GM18951 (cell line): ENCODE measurements around the gene CCNH.
A peak's percentile ranks its signal among the peaks of the same experiment; 100 is the strongest.

Experiments
- POLR2A ChIP-seq: IDR thresholded peaks from 4 replicates; pipeline ENCODE4 v1.6.1; 2011; ENCODE audit warnings: mild to moderate bottlenecking; ENCODE audit not compliant: insufficient read length, insufficient read depth; ENCODE audit errors: extremely low read depth
- in situ Hi-C: fragments of 300-500 bp; cut with MboI; formaldehyde crosslinking; loops from one replicate; pipeline ENCODE4 v1.12.0; 2022; ENCODE audit warnings: low sequenced_read_pairs, mixed read lengths, inconsistent platforms; ENCODE audit not compliant: unreplicated experiment

CCNH gene

DNA sequence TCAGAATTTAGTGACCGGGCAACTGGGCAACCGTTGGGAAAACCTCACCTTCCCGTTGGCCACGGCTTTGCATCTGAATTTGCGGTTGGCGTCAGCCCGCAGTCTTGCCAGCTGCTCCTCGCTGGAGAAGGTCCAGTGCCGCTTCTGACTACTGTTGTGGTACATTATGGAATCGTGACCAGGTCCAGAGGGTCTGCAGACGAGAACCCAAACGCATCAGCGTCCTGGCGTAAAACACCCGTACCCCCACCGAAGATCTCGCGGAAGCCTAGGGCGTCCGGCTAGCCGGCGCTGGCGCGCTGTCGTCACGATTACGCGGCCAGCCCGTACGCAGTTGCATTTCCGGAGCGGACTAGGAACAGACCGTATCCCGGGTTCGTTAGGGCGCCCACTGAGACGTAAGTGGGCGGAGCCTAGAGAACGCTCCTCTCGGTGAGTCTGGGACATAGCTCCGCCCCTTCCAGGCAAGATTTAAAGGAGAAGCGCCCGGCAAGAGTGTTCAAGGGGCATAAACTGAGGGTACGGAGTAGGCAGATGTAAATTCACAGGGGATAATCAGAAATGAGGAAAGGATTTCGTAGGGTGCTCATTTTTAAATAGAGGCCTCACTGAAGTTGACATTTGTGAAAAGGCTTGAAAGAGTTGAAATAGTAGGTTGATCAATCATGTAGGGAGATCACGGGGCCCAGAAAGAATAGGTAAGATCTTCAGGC lies at the start of gene CCNH:
Gene CCNH, minus strand, starts transcription at position 301 of the 713 bp plus-strand sequence. Its CDS starts 136 bp downstream, at position 165.
- in situ Hi-C loops, result no loop called here
- peak; percentile 93 for TF ChIP-seq POLR2A

DNA sequence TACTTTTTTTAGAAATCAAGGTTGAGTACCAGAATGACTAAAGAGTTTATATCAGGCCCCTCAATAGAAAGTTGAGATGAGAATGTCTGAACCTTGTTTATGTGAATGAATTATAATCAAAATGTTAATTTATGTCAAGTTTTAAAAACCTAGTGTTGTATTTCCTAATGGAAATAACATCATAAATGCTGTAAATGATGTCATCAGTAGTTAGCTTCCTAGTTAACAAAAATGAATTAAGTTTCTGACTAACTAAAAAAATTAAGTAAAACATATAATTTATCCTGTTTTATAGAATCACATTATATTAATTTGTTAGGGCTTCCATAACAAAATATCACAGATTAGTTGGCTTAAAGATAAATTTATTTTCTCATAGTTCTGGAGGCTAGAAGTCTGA lies 45.0 kb upstream of the CCNH start:
- TF ChIP-seq POLR2A, result no peak
- in situ Hi-C loops, result no loop called here

DNA sequence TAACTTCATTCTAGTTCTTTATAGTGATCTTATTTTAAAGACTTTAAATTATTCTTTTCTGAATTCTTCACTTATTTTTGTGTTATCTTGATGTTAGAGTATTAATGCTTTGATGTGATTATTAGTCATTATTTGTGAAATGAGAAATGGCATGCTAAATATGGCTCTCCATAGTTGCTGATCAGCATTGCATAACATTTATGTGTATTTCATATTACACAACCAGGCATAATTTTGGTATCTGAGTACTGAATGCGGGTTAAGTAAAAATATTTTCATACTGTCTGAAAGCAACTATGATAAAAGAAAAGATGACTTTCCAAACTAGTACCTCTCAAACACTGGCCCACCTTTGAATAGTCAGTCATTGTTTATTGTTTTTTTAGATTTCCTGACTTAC lies 41.1 kb upstream of the CCNH start:
- TF ChIP-seq POLR2A, result no peak
- in situ Hi-C loops, result no loop called here

DNA sequence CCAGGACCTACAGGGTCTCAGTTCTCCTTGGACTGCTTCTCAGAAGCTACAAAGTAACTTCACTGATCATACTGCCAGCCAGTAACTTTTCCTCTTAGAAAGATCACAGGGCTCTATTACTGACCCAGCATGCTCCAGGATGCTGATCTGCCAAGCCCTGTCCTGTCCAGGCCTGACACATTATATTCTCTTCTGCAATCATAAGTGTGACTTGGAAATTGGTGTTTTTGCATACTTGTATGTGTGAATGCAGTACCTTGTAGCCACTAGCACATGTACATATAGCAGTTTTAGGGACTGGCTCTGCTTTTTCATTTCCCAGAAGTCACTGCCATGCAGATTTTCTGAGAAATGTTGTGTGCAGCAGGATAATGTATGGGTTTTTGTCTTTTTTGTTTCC lies 40.1 kb upstream of the CCNH start:
- no peak for TF ChIP-seq POLR2A
- in situ Hi-C loops, result no loop called here

DNA sequence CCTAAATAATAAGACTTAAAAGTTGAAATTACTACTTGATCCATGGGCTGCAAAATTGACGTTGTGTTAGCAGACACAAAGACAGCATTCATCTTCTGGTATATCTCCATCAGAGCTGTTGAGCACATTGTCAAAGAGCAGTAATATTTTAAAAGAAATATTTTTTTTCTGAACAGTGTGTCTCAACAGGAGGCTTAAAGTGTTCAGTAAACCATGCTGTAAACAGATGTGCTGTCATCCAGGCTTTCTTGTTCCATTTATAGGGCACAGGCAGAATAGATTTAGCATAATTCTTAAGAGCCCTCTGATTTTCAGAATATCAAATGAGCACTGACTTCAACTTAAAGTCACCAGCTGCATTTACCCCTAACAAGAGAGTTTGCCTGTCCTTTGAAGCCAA lies 29.7 kb upstream of the CCNH start:
- in situ Hi-C loops, result no loop called here
- TF ChIP-seq POLR2A, result no peak

DNA sequence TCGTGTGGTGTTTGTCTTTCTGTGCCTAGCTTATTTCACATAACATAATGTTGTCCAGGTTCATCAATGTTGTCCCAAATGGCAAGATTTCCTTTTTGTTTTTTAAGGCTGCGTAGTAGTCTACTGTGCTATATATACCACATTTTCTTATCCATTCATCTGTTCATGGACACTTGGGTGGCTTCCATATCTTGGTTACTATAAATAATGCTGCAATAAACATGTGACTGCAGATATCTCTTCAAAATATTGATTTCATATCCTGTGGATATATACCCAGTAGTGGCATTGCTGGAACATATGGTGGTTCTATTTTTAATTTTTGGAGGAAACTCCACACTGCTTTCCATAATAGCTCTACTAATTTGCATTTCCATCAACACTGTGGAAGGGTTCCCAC lies 25.5 kb upstream of the CCNH start:
- in situ Hi-C loops, result no loop called here
- no peak for TF ChIP-seq POLR2A

DNA sequence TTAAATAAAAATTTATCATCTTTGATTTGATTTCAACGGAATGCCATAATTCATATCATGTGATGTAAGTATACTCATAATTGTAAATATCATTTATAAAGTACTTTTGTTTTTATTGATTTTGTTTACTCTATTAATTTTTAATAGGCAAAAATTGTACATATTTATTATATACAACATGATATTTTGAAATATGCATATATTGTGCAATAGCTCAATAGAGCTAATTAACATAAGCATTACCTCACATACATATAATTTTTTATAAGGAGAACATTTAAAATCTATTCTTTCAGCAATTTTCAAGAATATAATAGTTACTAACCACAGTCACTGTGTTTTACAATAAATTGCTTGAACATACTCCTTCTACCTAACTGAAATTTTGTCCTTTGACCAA lies 25.0 kb upstream of the CCNH start:
- in situ Hi-C loops, result no loop called here

DNA sequence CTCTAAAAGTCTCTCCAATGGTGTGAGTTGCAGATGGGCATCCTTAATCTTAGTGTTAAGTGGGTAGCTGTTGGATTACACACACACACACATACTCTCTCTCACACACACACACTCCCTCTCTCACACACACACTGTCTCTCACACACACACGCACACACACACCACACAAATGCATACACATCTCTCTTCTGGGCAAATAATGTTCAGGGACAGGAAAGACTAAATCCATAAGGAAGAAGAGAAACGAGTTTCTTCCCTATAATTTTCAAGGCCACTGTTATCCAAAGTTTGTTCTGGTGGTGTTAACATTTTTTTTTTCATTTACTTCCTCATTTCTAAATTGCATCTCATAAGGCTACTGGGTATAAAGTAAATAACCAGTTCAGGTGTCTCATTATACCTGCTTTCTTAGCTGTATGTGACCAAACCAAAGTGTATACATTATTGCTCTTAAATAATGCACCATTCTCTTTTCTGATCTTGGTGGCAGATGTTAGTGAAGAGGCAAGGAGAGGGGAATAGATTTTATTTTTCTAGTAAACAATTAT lies 22.5 kb upstream of the CCNH start:
- TF ChIP-seq POLR2A, result no peak
- in situ Hi-C loops, result no loop called here

More for the DNA sequence above, 25.0 kb upstream of the CCNH start:
- TF ChIP-seq POLR2A, result no peak

DNA sequence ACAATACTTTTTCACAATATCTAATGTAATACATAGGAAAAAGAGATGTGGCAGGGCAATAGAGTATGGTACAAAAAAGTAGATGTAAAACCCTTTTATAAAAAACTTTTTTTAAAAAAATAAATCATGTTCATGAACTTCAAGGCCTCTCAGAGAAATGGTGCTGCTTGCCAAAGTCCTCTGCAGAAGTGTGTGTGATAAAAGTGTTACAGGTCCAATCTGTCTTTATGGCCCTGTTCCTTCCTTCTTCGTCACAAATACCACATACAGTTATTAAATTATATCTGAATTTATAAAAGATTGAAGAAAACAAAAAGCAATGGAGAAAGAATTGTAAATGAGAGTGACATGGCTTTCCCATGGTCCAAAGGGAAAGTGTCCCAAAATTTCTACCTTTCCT lies 21.7 kb upstream of the CCNH start:
- in situ Hi-C loops, result no loop called here

DNA sequence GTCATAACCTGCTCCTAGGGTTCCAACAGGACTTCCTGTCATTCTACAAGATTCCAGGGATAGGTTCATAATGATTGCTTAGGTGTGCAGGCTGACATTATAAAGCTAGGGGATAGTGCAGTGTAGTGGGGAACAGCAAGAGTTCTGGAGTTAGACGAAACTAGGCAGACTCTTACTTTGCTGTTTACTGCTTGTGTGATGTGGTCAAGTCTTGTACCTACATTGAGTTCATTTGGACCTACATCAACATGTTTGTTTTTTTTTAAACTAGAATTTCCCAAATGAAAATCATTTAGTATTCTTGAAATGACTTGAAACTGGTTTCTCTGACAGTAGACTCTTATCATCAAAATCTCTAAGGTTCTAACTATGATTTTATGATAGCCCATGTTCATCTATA lies 21.2 kb upstream of the CCNH start:
- TF ChIP-seq POLR2A, result no peak
- in situ Hi-C loops, result no loop called here

More for the DNA sequence above, 21.7 kb upstream of the CCNH start:
- no peak for TF ChIP-seq POLR2A

DNA sequence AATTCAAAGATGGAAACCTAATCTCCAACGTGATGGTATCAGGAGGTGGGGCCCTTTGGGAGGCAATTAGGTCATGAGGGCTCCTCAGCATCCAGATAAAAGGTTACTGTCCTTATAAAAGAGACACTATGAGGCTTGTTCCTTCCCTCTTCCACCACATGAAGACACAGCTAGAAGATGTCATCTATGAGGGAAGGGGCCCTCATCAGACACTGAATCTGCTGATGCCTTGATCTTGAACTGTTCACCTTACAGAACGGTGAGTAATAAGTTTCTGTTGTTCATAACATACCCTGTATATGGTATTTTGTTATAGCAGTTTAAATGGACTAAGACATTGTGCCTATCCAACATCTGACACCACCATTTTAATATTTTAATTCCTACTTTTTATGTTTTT lies 19.7 kb upstream of the CCNH start:
- in situ Hi-C loops, result no loop called here
- TF ChIP-seq POLR2A, result no peak

DNA sequence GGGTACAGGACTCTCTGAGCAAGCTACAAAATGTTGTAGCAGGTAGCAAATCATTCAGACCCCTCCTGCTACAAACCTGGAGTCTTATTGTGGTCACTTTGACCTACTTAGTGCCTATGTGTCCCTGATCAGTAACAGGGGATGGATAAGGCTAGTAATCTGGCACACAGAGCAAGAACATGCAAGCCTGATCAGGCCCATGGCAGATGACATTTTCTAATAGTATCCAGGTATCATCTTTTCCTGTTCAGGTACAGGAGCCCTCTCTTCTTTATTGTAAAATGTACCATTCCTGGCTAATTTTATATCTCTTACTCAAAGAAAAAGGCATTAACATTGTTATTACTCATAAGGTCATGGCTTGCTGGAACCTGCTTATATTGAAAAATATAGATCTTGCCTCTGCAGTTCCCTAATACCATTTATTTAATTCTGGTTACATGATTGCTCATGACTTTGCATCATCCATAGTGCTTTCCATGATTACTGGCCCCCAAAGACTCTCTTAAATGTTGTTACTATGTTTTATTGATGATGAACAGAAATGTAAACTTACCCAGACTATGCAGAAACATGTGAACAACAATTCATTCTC lies 18.2 kb upstream of the CCNH start:
- no peak for TF ChIP-seq POLR2A
- in situ Hi-C loops, result no loop called here

DNA sequence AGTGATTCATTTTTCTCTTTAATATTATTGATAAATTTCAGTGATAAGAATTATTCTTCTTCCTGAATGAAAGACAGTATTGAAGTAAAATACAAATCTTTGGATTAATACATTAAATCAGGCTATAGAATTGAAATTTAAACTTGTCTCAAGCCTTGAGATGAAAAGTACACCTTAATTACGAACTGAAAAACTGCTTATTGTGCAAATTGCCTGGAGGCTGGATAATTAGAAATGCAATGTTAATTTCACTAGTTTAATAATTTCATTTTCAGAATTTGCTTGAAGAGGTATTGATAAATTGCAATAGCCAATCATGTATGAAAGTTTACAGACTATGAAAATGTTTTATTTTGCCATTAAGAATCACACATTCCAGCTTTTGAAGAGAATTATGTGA lies 11.0 kb upstream of the CCNH start:
- no peak for TF ChIP-seq POLR2A
- in situ Hi-C loops, result no loop called here

DNA sequence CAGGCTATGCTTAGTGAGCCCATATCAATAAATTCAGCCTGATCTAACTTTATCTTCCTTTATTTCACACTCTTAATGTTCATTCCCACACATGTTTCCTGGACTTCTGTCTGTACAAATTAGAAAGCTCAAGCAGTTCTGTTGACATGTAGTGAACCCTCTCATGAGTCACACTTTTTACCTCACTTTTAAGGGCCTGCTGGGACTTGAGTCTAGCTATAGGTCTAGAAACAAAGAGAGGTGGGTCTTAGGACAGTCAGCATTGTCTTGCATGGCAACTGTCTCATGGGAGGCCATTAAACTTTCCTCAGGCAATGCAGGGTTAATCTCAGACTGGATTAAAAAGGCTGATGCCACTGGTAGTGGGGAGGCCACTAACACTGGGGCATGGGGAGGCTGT lies 8.6 kb upstream of the CCNH start:
- no peak for TF ChIP-seq POLR2A
- in situ Hi-C loops, result no loop called here
